Right atrium auricular region (tissue), 2 donors: ENCODE measurements around the gene CHEK1. TPM values are rescaled to one million over a fixed set of nuclear protein-coding genes. Genes with fewer than 3 reads are reported as not detected.

Experiments
- DNase-seq: peaks from one replicate; pipeline ENCODE4 v3.0.0-alpha.2; 2019; ENCODE audit warnings: low spot score
- H3K27ac ChIP-seq, 2 donors: fragments of 200-600 bp; sonication (generic); 1 replicate in 1 of 2; 2 replicates in 1 of 2; pipeline ENCODE4 v1.5.1; 2016 to 2019
- H3K27me3 ChIP-seq, 2 donors: fragments of 200-600 bp; sonication (generic); one replicate each; pipeline versions ENCODE4 v1.5.1 to v1.6.0; 2017 to 2019
- H3K36me3 ChIP-seq: fragments of 200-600 bp; sonication (generic); one replicate; pipeline ENCODE4 v1.5.1; 2016
- H3K4me1 ChIP-seq, 2 donors: fragments of 200-600 bp; sonication (generic); one replicate each; pipeline versions ENCODE4 v1.5.1 to v1.6.0; 2017 to 2019
- H3K4me3 ChIP-seq, 2 donors: fragments of 200-600 bp; sonication (generic); 1 replicate in 1 of 2; 2 replicates in 1 of 2; pipeline ENCODE4 v1.5.1; 2017 to 2019; ENCODE audit warnings: mild to moderate bottlenecking in 1 of 2, moderate library complexity in 1 of 2
- H3K9me3 ChIP-seq, 2 donors: fragments of 200-600 bp; sonication (generic); one replicate each; pipeline ENCODE4 v1.5.1; 2019
- CTCF ChIP-seq, 2 donors: fragments of 200-600 bp; sonication (generic); IDR thresholded peaks; one replicate each; pipeline ENCODE4 v1.5.1; 2019; ENCODE audit warnings: antibody characterized with exemption in 2 of 2
- total RNA-seq, 2 donors: library from RNA; depleted of rRNA; stranded (reverse); fragments of >200 nt; gene quantifications; one replicate each; pipeline ENCODE4 v1.1.0, GENCODE V29; 2016

CHEK1 gene
- total RNA-seq, 2 donors from 2014 or later, result 0.59 to 0.89 TPM

- DNase-seq, result no peak
Observed at GRCh38 chr11:125626288-125626950, 1.5 kb downstream of the CHEK1 start.

DNA sequence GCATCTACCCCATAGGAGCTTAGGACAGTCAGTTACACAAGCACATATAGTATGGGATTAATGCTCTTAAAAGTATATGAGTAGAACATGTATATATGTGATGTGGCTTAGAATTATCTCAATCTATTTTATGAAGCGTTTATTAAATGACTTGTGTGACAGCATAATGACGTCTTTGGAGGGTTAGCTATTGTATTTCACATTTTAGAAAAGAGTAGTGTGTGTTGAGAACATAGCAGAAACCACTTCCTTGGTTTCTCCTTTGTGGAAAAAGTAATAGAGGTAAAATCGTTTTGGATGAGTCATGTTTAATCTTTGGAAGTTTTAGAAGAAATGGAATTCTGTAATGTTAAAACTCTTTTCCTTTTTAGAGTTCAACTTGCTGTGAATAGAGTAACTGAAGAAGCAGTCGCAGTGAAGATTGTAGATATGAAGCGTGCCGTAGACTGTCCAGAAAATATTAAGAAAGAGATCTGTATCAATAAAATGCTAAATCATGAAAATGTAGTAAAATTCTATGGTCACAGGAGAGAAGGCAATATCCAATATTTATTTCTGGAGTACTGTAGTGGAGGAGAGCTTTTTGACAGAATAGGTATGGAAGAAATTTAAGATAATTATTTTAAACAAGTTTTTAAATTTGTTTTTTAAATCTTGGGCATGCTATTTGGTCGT is 2.4 kb downstream of the CHEK1 start:
- Histone ChIP-seq H3K27ac (no peak overlapping the region), H3K27me3 (no peaks in the 10 kb centered on the region), H3K9me3 (no peaks in the 10 kb centered on the region), H3K4me1 (peaks cover 0 to 18% of the 10 kb centered on the region in 2 donors), H3K4me3 (no peak overlapping the region), H3K36me3 (no peaks in the 10 kb centered on the region)
- TF ChIP-seq CTCF (IDR thresholded peaks at IDR 0.05), result no peak
- DNase-seq, result no peak

More at GRCh38 chr11:125626288-125626950, 1.5 kb downstream of the CHEK1 start:
- Histone ChIP-seq H3K4me1 (peaks cover 0 to 18% of the 10 kb centered on the region in 2 donors), H3K27me3 (no peaks in the 10 kb centered on the region), H3K27ac (peak overlapping the region; percentile 92 to 94), H3K36me3 (peaks cover 4% of the 10 kb centered on the region), H3K4me3 (peak overlapping the region; percentile 67 to 71), H3K9me3 (no peaks in the 10 kb centered on the region)
- no peak for TF ChIP-seq CTCF (IDR thresholded peaks at IDR 0.05)

GRCh38 chr11:125637840-125638239 is 12.9 kb downstream of the CHEK1 start:
- H3K4me1 ChIP-seq, result no peaks in the 10 kb centered on the region
- no peaks in the 10 kb centered on the region for H3K36me3 ChIP-seq
- no peak overlapping the region for H3K27ac ChIP-seq
- no peaks in the 10 kb centered on the region for H3K9me3 ChIP-seq
- no peak for DNase-seq
- no peak for TF ChIP-seq CTCF (IDR thresholded peaks at IDR 0.05)
- H3K27me3 ChIP-seq, result no peaks in the 10 kb centered on the region
- H3K4me3 ChIP-seq, result no peak overlapping the region

DNA sequence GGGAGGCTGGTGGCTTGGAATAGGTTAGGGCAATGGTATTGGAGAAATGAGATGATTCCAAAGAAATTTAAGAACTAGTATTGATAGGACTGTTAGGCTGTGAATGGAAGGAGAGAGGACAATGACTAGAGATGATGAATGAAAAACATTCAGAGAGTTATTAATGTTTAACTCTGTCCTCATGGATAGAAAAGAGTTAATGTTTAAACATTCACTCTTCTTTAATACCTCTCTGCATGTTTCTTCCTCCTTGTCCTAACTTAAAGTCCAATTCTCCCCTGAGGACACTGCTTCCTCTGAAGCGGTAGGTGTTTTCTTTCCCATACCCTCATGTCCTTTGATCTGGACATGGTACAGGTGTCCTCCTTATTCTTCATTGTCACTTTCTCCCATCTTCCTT is 13.4 kb downstream of the CHEK1 start:
- TF ChIP-seq CTCF (IDR thresholded peaks at IDR 0.05), result no peak
- DNase-seq, result no peak

GRCh38 chr11:125645871-125646270 is 20.9 kb downstream of the CHEK1 start:
- no peak for DNase-seq
- Histone ChIP-seq H3K4me3 (no peak overlapping the region), H3K27me3 (no peaks in the 10 kb centered on the region), H3K9me3 (no peaks in the 10 kb centered on the region), H3K27ac (no peak overlapping the region), H3K4me1 (no peaks in the 10 kb centered on the region), H3K36me3 (no peaks in the 10 kb centered on the region)
- TF ChIP-seq CTCF (IDR thresholded peaks at IDR 0.05), result no peak

More for the DNA sequence above, 13.4 kb downstream of the CHEK1 start:
- no peaks in the 10 kb centered on the region for H3K27me3 ChIP-seq
- H3K27ac ChIP-seq, result no peak overlapping the region
- no peaks in the 10 kb centered on the region for H3K36me3 ChIP-seq
- no peaks in the 10 kb centered on the region for H3K9me3 ChIP-seq
- H3K4me1 ChIP-seq, result no peaks in the 10 kb centered on the region
- H3K4me3 ChIP-seq, result no peak overlapping the region
